ENCODE results near the gene APP. TPM values are rescaled to one million over a fixed set of nuclear protein-coding genes. Genes with fewer than 3 reads are reported as not detected.

Gene APP
- total RNA-seq, 4 donors from 2014 or later = 471 to 1,291 (median 672) TPM

DNA sequence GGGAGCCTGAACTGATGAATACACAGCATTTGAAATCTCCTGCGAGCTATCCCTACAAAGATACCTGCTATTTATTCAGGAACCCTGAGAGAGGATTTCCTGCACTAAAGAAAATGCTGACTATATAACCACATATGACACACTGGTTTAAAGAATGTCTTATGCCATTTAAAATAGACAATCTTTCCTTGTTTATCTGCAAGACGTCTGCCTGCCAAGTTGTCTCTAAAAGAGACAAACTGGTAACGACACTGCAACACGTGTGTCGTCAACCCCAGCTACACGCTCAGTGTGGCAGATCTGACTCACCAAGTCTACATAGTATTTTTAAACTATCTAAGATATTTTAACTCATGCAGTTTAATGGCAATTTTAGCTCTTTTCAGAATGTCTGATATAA, 42.7 kb downstream of the APP start:
- in situ Hi-C loops (cut with MboI; ENCODE audit: low pct_ligation_motif_present in 1 of 4, low pct_unique_long_range_greater_than_20kb in 1 of 4, low sequenced_read_pairs in 3 of 4) = no loop called here
- H3K27ac ChIP-seq = peak overlapping the region in 3 of 4 donors; percentile 2 to 27 (median 14)
- H3K27me3 ChIP-seq = no peaks in the 10 kb centered on the region
- 64 to 72% methylated on average over 6 of the region's 6 CpGs for WGBS, 2 donors (ENCODE audit: low coverage in 1 of 2)
- intact Hi-C loops (cut with DNase I; ENCODE audit: low total_unique reads) = no loop called here
- TF ChIP-seq EP300 (IDR thresholded peaks at IDR 0.05; ENCODE audit: low read depth) = no peak
- peaks cover 17 to 71% (median 37%) of the 10 kb centered on the region in 4 donors for H3K4me1 ChIP-seq
- no peaks in the 10 kb centered on the region for H3K9me3 ChIP-seq
- DNase-seq = no peak
- H3K4me3 ChIP-seq = no peak overlapping the region
- no peaks in the 10 kb centered on the region for H3K36me3 ChIP-seq

DNA sequence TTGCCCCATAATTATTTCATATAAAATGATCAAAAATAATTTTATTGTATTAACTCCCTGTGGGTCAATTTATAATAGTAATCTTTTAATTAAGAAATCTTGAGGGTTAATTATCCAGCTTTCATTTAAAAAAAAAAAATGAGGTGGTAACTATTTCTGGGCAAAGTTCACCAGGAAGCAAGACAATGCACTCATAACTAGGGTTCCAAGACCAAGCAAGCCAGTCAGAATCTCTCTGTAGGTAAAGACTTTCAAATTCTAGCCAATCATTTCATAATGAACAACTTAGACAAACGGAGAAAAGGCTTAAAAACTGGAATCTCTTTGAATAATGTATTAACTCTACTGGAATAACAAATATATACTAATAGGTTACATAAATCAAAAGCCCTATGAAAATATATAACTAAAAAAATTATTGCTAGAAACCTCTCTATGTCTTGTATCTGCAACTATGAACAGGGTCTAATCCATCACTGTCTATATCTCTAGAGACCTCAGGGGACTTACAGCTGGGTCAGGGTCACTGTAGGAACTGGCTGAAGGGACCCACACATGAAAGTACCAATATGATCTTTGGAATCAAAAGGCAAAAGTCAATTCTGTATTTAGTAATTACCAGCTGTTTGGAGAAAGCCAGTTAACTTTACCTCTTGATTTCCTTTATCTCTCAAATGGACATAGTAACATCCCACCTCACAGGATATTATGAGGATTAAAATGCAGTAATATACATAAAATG, 43.3 kb downstream of the APP start:
- no peak for DNase-seq
- Histone ChIP-seq H3K36me3 (no peaks in the 10 kb centered on the region), H3K27ac (peak overlapping the region in 3 of 4 donors; percentile 2 to 27 (median 14)), H3K4me1 (peaks cover 17 to 71% (median 39%) of the 10 kb centered on the region in 4 donors), H3K9me3 (no peaks in the 10 kb centered on the region), H3K27me3 (no peaks in the 10 kb centered on the region), H3K4me3 (no peak overlapping the region)
- in situ Hi-C loops (cut with MboI; ENCODE audit: low pct_ligation_motif_present in 1 of 4, low pct_unique_long_range_greater_than_20kb in 1 of 4, low sequenced_read_pairs in 3 of 4) = no loop called here
- 42 to 43% methylated on average over 1 of the region's 1 CpG for WGBS, 2 donors (ENCODE audit: low coverage in 1 of 2)
- TF ChIP-seq POLR2AphosphoS5 (IDR thresholded peaks at IDR 0.05) (no peak), CTCF (IDR thresholded peaks at IDR 0.05) (no peak), POLR2A (IDR thresholded peaks at IDR 0.05) (no peak), EP300 (IDR thresholded peaks at IDR 0.05; ENCODE audit: low read depth) (no peak)
- intact Hi-C loops (cut with DNase I; ENCODE audit: low total_unique reads) = no loop called here

DNA sequence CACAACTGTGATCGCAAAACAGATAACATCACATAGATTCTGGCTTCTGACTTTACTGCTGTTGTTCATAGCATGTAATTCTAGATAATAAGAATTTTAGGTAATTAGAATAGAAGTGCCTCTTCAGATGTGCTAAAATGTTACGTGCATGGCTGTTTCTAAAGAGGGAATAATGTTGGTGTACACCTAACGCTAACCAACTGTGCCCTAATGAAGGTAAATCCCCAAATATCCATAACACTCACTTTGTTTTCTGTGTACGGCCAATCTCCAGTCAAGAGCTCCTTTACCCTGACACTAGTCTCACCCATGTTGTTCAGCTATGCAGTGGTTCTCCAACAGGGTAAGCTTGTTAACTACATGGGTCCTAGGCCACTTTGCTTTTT, 44.4 kb downstream of the APP start:
- Histone ChIP-seq H3K9me3 (no peaks in the 10 kb centered on the region), H3K27me3 (no peaks in the 10 kb centered on the region), H3K36me3 (no peaks in the 10 kb centered on the region), H3K27ac (no peak overlapping the region), H3K4me3 (no peak overlapping the region), H3K4me1 (peaks cover 17 to 67% (median 39%) of the 10 kb centered on the region in 4 donors)
- intact Hi-C loops (cut with DNase I; ENCODE audit: low total_unique reads) = no loop called here
- in situ Hi-C loops (cut with MboI; ENCODE audit: low pct_ligation_motif_present in 1 of 4, low pct_unique_long_range_greater_than_20kb in 1 of 4, low sequenced_read_pairs in 3 of 4) = no loop called here
- no peak for TF ChIP-seq CTCF (IDR thresholded peaks at IDR 0.05)
- TF ChIP-seq EP300 (IDR thresholded peaks at IDR 0.05; ENCODE audit: low read depth) = no peak
- no peak for TF ChIP-seq POLR2AphosphoS5 (IDR thresholded peaks at IDR 0.05)
- WGBS, 2 donors (ENCODE audit: low coverage in 1 of 2) = 91 to 97% methylated on average over 4 of the region's 4 CpGs
- DNase-seq = no peak

DNA sequence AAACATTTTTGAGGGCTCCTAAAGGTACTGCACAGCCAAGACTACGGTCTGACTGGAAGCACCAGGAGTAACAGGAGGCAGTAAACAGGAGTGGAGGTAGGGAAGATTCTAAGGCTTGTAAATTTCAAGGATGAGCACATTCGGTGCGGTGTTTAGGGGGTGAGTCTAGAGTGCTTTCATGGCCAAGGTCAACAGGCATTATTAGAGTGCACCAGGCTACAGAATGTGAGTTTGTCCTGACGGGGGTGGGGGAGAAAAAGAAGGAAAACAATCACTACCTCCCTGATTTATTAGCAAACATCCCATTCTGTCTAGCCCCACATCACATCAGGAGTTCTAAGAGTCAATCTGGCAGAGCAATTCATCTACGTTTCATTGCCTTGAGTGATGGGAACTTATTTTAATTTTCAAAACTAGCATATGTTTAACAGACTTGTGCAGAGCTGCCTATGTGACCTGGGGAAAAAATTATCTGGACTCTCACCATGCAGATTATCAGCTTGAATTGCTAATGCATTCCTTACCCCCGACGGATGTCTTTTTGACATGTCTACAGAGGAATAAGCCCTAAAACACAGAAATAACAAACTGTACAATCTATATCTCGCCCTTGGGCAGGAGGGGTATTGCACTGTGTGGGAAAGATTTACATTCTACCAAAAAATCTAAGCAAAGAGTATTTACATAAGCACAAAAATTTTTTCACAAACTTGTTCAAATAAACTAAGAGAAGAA, 45.0 kb downstream of the APP start:
- peaks cover 17 to 67% (median 39%) of the 10 kb centered on the region in 4 donors for H3K4me1 ChIP-seq

More for the DNA sequence above, 45.0 kb downstream of the APP start:
- Histone ChIP-seq H3K4me3 (no peak overlapping the region), H3K9me3 (no peaks in the 10 kb centered on the region), H3K27me3 (no peaks in the 10 kb centered on the region), H3K36me3 (no peaks in the 10 kb centered on the region), H3K27ac (peak overlapping the region in 3 of 4 donors; percentile 28 to 52 (median 43))
- in situ Hi-C loops (cut with MboI; ENCODE audit: low pct_ligation_motif_present in 1 of 4, low pct_unique_long_range_greater_than_20kb in 1 of 4, low sequenced_read_pairs in 3 of 4) (no loop called here), intact Hi-C loops (cut with DNase I; ENCODE audit: low total_unique reads) (no loop called here)
- TF ChIP-seq POLR2A (IDR thresholded peaks at IDR 0.05) (no peak), POLR2AphosphoS5 (IDR thresholded peaks at IDR 0.05) (no peak), EP300 (IDR thresholded peaks at IDR 0.05; ENCODE audit: low read depth) (no peak), CTCF (IDR thresholded peaks at IDR 0.05) (no peak)
- WGBS, 2 donors (ENCODE audit: low coverage in 1 of 2) = 68 to 82% methylated on average over 7 to 8 of the region's 8 CpGs
- DNase-seq = no peak
